GM10266 (cell line): Measurements from ENCODE around the gene TSHZ2.

ENCODE experiments used
- DNase-seq: peaks from one replicate; pipeline ENCODE4 v3.0.0; 2012; ENCODE audit errors: extremely low spot score
- TF ChIP-seq, protein P1 (sequence below): IDR thresholded peaks from 2 replicates; pipeline ENCODE4 v1.5.1; 2012; ENCODE audit warnings: mild to moderate bottlenecking, low read depth; ENCODE audit not compliant: control insufficient read depth, insufficient read depth; ENCODE audit errors: missing control alignments

TSHZ2 gene

DNA sequence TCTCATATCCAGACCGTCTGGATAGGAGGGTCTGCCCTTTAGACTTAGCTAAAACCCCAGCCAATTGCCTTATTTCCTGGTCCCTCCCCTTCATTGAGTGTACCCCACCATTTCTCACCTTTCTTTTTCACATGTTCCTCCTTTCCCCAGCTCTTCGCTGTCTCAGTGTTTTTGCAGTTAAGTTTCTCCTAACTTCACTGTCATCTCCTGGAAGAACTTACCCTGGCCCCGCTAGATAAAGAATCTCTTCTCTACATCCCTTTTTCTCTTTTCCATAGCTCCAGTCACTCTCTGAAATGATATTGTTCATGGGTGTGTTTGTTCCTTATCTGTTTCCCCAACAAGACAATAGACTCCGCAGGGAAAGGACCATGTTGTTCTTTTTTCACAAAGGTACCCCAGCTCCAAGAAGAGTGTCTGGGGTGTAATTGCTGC, 208.8 kb downstream of the TSHZ2 start:
- DNase-seq = no peak
- TF ChIP-seq, protein P1, sequence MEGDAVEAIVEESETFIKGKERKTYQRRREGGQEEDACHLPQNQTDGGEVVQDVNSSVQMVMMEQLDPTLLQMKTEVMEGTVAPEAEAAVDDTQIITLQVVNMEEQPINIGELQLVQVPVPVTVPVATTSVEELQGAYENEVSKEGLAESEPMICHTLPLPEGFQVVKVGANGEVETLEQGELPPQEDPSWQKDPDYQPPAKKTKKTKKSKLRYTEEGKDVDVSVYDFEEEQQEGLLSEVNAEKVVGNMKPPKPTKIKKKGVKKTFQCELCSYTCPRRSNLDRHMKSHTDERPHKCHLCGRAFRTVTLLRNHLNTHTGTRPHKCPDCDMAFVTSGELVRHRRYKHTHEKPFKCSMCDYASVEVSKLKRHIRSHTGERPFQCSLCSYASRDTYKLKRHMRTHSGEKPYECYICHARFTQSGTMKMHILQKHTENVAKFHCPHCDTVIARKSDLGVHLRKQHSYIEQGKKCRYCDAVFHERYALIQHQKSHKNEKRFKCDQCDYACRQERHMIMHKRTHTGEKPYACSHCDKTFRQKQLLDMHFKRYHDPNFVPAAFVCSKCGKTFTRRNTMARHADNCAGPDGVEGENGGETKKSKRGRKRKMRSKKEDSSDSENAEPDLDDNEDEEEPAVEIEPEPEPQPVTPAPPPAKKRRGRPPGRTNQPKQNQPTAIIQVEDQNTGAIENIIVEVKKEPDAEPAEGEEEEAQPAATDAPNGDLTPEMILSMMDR = no peak

DNA sequence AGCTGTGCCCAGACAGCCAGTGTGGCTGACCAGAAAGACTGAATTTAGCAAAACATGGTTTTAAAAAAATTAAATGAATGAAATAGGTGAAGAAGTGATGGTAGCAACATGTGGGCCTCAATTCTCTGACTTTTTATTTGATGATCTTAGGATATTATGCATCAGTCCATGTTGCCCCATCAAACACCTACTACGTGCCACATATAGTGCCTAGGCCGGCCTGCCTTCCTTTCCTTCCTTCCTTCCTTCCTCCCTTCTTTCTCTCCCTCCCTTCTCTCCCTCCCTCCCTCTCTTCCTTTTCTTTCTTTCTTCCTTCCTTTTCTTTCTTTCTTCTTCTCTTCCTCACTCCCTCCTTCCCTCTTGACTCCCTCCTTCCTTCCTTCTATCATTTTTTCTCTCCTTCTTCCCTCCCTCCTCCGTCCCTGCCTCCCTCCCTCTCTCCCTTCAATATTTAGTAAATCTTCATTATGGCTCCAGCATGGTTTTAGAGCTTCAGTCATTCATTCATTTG, 209.8 kb downstream of the TSHZ2 start:
- TF ChIP-seq, protein P1 = no peak
- no peak for DNase-seq

DNA sequence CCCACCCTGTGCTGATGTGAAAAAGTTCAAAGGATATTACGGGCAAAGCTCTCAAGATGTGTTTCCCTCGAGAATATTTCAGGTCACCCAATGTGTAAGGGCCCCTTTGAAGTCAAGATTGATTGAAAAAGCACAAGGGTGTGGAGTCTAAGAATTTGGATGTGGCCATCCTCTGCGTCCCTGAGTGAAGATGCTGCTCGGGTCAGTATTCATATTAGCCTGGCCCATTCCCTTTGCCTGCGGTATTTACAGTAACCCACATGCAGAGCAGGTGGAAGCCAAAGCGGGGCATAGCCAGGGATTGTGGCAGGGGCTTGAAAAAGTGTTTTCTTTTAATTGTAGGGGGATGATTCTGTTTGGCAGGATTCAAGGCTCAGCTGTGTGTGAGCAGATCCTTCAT, 211.0 kb downstream of the TSHZ2 start:
- TF ChIP-seq, protein P1 = no peak
- DNase-seq = no peak

DNA sequence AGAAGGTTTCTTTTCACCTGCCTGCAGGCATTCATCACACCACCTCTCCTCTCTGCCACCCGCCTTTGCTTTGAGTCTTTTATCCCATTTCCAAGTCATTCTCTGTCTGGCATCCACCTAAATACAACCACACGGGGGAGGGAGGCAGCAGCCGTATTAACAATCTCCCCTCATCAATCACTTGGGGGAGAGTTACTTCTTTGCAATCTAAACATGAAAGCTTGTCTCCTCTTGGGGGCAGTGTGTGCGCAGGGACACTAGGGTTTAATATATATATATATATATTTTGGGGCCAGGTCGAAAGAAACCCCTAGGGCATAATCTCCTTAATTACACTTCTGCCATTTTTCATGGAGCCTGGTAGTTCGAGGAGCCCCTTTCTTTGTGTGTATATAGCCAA, 214.5 kb downstream of the TSHZ2 start:
- no peak for DNase-seq
- TF ChIP-seq, protein P1 = no peak

DNA sequence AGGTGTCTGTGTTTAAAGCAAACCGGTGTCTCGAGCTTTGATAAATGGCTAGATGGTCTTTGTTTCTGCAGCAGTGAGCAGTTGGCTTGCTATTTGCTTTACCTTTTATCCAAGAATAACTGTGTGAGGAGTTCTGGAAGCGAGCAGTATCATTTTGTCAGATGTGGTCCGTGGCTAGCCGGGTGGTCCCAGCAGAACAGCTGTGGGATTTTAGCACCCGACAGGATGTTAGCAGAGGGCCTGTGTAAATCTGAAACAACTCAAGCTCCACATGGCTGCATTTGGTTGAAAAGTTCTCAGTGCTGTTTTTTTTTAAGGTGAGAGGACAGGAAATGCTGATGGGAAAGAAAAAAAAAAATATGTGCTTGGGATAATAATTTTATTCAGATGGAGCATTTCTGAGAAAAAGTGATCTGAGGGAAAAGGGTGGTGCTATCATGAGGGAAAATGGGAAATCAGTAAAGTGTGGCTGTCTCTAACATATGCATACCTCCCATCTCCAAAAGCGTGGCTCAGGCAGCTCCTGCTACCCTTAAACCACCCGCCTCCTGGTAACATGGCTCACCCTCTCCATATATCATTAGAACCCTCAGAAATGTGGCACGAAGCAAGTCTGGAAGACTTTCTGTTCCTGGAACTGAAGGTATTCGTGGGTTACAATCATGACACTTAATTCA, 215.4 kb downstream of the TSHZ2 start:
- DNase-seq = no peak
- TF ChIP-seq, protein P1 = no peak

DNA sequence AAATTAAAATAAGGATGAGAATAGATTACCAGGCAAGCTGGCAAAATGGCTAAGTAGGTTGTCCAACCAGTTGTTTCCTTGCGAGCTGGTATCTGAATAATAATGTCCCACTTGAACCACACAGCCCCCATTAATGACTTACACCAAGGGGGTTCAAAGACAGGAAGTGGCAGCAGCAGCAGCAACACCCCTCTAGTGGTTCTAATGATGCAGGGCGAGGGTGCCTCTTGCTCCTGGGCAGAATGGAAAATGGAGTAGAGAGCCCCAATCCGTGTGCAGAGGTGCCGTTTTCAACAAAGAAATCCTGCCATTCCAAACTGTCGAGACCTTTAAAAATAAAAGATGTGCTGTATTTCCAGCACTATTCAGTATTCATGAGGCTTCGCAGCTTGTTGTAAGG, 218.1 kb downstream of the TSHZ2 start:
- TF ChIP-seq, protein P1 = no peak
- no peak for DNase-seq

DNA sequence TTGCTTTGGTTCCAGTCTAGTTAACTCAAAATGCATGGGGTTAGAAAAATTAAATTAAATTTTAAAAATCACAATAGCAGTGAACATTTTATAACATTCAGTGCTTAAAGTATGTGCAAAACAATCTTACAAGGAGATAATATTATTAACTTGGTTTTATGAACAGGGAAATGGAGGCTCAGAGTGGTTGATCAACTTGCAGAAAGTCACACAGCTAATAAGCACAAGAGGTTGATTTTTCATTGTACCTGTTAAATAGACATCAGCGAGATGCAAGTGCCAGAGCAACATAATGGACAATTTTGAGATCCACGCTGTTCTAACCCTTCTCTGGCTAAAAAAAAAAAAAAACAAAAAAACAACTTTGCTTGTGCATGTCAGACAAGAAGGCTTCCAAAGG, 219.8 kb downstream of the TSHZ2 start:
- DNase-seq = no peak
- TF ChIP-seq, protein P1 = no peak
